Cardiac muscle cell (in vitro differentiated cells and primary cell): ENCODE measurements around the gene CCL5. TPM values are rescaled to one million over a fixed set of nuclear protein-coding genes. Genes with fewer than 3 reads are reported as not detected.

Source experiments
- DNase-seq, 2 donors: peaks; one replicate each; pipeline versions ENCODE4 v3.0.0 to v3.0.0-alpha.2; 2010 to 2017; ENCODE audit warnings: low read depth in 1 of 2, low spot score in 1 of 2
- H3K27ac ChIP-seq: fragments of 200-600 bp; sonication (generic); 2 replicates; pipeline ENCODE4 v1.5.1; 2016
- H3K27me3 ChIP-seq: fragments of 200-600 bp; sonication (generic); 2 replicates; pipeline ENCODE4 v1.6.0; 2016; ENCODE audit warnings: control low read depth
- H3K36me3 ChIP-seq: fragments of 200-600 bp; sonication (generic); 2 replicates; pipeline ENCODE4 v1.5.1; 2016; ENCODE audit warnings: control low read depth
- H3K4me1 ChIP-seq: fragments of 200-600 bp; sonication (generic); 2 replicates; pipeline ENCODE4 v1.8.1; 2017; ENCODE audit warnings: low read depth, mild to moderate bottlenecking, mixed run types
- H3K4me3 ChIP-seq: fragments of 200-600 bp; sonication (generic); 2 replicates; pipeline ENCODE4 v1.5.1; 2016; ENCODE audit warnings: mild to moderate bottlenecking
- H3K9me3 ChIP-seq: fragments of 200-600 bp; sonication (generic); 2 replicates; pipeline ENCODE4 v1.5.1; 2017; ENCODE audit warnings: low read depth, mild to moderate bottlenecking, control low read depth
- CTCF ChIP-seq: IDR thresholded peaks from 2 replicates; pipeline ENCODE4 v1.5.1; 2012; ENCODE audit warnings: low read depth, mild to moderate bottlenecking, low read length
- polyA plus RNA-seq: library from polyadenylated mRNA; unstranded; fragments of >200 nt; fragmentation: Nextera tagmentation; extraction: Ambion mirVana; gene quantifications from 2 replicates; pipeline ENCODE4 v1.2.1, GENCODE V29; 2016
- total RNA-seq: library from RNA; depleted of rRNA; stranded (reverse); fragments of >200 nt; gene quantifications from 2 replicates; pipeline ENCODE4 v1.2.3, GENCODE V29; 2016

The CCL5 gene
- total and polyA plus RNA-seq, 2 experiments from 2014 or later: 0.10 TPM; not detected in 1

GRCh38 chr17:35917519-35918213 is 37.5 kb upstream of the CCL5 start:
- H3K36me3 ChIP-seq: no peaks in the 10 kb centered on the region
- no peak for DNase-seq
- H3K27ac ChIP-seq: no peak overlapping the region
- no peak overlapping the region for H3K4me3 ChIP-seq
- no peaks in the 10 kb centered on the region for H3K4me1 ChIP-seq
- no peaks in the 10 kb centered on the region for H3K9me3 ChIP-seq
- H3K27me3 ChIP-seq: no peaks in the 10 kb centered on the region
- TF ChIP-seq CTCF: no peak

DNA sequence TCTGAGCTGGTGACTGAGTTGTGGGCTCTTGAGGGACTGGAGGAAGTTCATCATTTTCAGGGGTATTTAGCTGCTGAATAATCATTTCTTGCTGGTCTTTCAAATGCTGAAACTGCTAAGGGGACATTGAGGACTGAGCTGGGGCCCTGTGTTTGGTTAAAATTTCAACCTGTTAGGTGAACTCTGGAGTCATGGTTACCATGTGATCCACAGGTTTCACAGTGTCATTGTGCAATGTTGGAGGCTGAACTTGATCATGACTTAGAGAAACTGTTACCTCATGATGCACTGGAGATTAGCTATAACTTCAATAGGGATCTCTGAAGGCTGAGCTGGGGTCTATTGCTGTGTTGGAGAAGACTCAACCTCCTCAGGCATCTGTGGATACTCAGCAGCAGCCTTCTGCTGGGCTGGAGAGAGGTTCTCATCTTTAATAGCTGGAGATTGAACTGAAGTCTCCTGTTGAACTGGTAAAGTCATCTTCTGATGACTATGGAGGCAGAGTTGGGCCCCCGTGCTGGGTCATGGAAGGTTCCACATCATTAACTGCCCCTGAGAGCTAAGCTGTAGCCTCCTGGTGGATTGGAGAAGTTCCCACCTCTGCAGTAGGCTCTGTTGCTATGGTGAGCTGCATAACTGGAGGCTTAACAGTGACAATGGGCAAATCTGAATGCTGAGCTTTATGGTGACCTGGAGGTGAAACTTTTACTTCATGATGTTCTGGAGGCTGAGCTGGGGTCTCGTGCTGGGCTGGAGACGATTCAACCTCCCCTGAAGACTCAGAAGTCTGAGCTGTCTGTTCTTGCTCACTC is 35.2 kb upstream of the CCL5 start:
- no peaks in the 10 kb centered on the region for H3K36me3 ChIP-seq
- no peak for DNase-seq
- no peak overlapping the region for H3K27ac ChIP-seq
- TF ChIP-seq CTCF: no peak
- H3K4me1 ChIP-seq: no peaks in the 10 kb centered on the region
- no peaks in the 10 kb centered on the region for H3K27me3 ChIP-seq
- no peaks in the 10 kb centered on the region for H3K9me3 ChIP-seq
- H3K4me3 ChIP-seq: no peak overlapping the region

DNA sequence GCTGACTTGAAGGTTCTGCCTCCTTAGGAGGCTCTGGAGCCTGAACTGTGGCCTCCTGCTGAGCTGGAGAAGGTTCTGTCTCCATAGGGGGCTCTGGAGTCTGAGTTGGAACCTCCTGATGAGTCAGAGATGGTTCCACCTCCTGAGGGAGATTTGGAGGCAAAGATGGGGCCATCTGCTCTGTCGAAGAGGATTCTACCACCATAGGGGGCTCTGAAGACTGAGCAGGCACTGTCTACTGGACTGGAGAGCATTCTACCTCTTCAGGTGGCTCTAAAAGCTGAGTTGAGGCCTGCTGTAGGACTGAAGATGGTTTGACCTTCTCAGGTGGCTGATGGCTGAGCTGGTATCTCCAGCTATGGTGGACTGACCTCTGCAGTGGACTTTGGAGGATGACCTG is 34.2 kb upstream of the CCL5 start:
- Histone ChIP-seq H3K36me3 (no peaks in the 10 kb centered on the region), H3K27me3 (no peaks in the 10 kb centered on the region), H3K4me3 (no peak overlapping the region), H3K9me3 (no peaks in the 10 kb centered on the region), H3K27ac (no peak overlapping the region), H3K4me1 (no peaks in the 10 kb centered on the region)
- no peak for DNase-seq
- TF ChIP-seq CTCF: no peak

DNA sequence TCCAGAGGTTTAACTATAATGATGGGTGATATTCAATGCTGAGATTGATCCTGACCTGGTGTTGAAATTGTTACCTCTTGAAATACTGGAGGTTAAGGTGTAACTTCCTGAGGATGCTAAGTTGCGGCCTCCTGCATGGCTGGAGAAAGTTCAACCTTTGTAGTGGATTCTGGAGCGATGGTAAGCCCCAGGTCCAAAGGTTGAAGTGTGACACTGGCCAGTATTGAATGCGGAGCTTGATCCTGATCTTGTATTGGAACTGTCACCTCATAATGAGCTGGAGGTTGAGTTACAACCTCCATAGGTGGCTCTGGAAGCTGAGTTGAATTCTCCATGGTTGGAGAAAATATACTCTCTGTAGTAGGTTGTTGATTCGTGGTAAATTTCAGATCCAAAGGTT is 33.4 kb upstream of the CCL5 start:
- Histone ChIP-seq H3K27ac (no peak overlapping the region), H3K4me3 (no peak overlapping the region), H3K4me1 (no peaks in the 10 kb centered on the region), H3K36me3 (no peaks in the 10 kb centered on the region), H3K9me3 (no peaks in the 10 kb centered on the region), H3K27me3 (no peaks in the 10 kb centered on the region)
- no peak for TF ChIP-seq CTCF
- DNase-seq: no peak

- no peaks in the 10 kb centered on the region for H3K36me3 ChIP-seq
- no peak overlapping the region for H3K4me3 ChIP-seq
- DNase-seq: no peak
- H3K4me1 ChIP-seq: no peaks in the 10 kb centered on the region
- H3K27ac ChIP-seq: no peak overlapping the region
- no peaks in the 10 kb centered on the region for H3K27me3 ChIP-seq
- H3K9me3 ChIP-seq: no peaks in the 10 kb centered on the region
- no peak for TF ChIP-seq CTCF
Observed at GRCh38 chr17:35912942-35913341, 32.8 kb upstream of the CCL5 start.
